A549 (cell line): Measurements from ENCODE around the gene TMEM108.

Experiments
- CTCF ChIP-seq: fragments of >200 bp; sonication (Bioruptor Twin); formaldehyde crosslinking; IDR thresholded peaks from 3 replicates; pipeline ENCODE4 v1.5.1; 2016
- KDM1A ChIP-seq: fragments of 200-600 bp; sonication (generic); IDR thresholded peaks from 2 replicates; pipeline ENCODE4 v1.6.1; 2016; ENCODE audit warnings: low read depth, mild to moderate bottlenecking
- SMC3 ChIP-seq: fragments of >200 bp; sonication (Bioruptor Twin); formaldehyde crosslinking; IDR thresholded peaks from 3 replicates; pipeline ENCODE4 v1.6.1; 2018; ENCODE audit warnings: inconsistent platforms

GRCh38 chr3:133171831-133172230, 133.6 kb downstream of the TMEM108 start:
- no peak for TF ChIP-seq CTCF
- TF ChIP-seq SMC3 = no peak
- TF ChIP-seq KDM1A = no peak
